ENCODE measurements around the gene DUSP28. TPM values are rescaled to one million over a fixed set of nuclear protein-coding genes. Genes with fewer than 3 reads are reported as not detected.

The DUSP28 gene
- total and polyA plus RNA-seq, 2 of the 13 experiments (the other 11 are each of a cell fraction or from before 2014, with no cell fraction given), result 5.2 to 8.6 TPM

GRCh38 chr2:240604939-240605716 lies 45.0 kb downstream of the DUSP28 start (continued):
- TF ChIP-seq AKNA (CRISPR knock-in tag; IDR thresholded peaks at IDR 0.05; ENCODE audit: borderline replicate concordance) (no peak), SRSF9 (IDR thresholded peaks at IDR 0.05; ENCODE audit: borderline replicate concordance, insufficient read depth, low read depth, low read length, poor library complexity, severe bottlenecking) (no peak), ZNF382 (CRISPR knock-in tag; IDR thresholded peaks at IDR 0.05; ENCODE audit: borderline replicate concordance) (no peak), ZNF331 (CRISPR knock-in tag; IDR thresholded peaks at IDR 0.05) (no peak), HOXA5 (CRISPR knock-in tag; IDR thresholded peaks at IDR 0.05) (no peak), ZNF572 (CRISPR knock-in tag; IDR thresholded peaks at IDR 0.05) (peak; percentile 94), ZKSCAN8 (CRISPR knock-in tag; IDR thresholded peaks at IDR 0.05; ENCODE audit: borderline replicate concordance) (peak; percentile 64; the same call in 1 of the 2 replicates), GTF2F1 (IDR thresholded peaks at IDR 0.05; ENCODE audit: low read length) (no peak), ELK4 (CRISPR knock-in tag; IDR thresholded peaks at IDR 0.05; ENCODE audit: borderline replicate concordance) (no peak), TFE3 (CRISPR knock-in tag; IDR thresholded peaks at IDR 0.05) (0 out of 2 replicates have a peak, but pooled peaks have one; percentile 39), ZBTB39 (CRISPR knock-in tag; IDR thresholded peaks at IDR 0.05) (no peak), ERF (CRISPR knock-in tag; IDR thresholded peaks at IDR 0.05) (peak; percentile 68; the same call in 1 of the 2 replicates), TGIF2 (CRISPR knock-in tag; IDR thresholded peaks at IDR 0.05) (peak; percentile 66), ZNF576 (CRISPR knock-in tag; IDR thresholded peaks at IDR 0.05) (peak; percentile 49; the same call in 1 of the 2 replicates), AGO1 (IDR thresholded peaks at IDR 0.05; ENCODE audit: low read depth, low read length, poor library complexity, severe bottlenecking) (no peak), BRF2 (CRISPR knock-in tag; IDR thresholded peaks at IDR 0.05) (no peak), NR2F1 (CRISPR knock-in tag; IDR thresholded peaks at IDR 0.05) (peak in 1 of 2 experiments; percentile 24; a peak in 1 of 4 replicates)
